ENCODE data around the gene MRPS21.

Gene MRPS21

GRCh38 chr1:150293433-150294253 is at the start of gene MRPS21:
Gene MRPS21 (plus strand): TSS chr1:150293861. CDS start chr1:150294367, 506 bp downstream.
- peak; percentile 94 for DNase-seq

- DNase-seq: no peak
Observed at GRCh38 chr1:150249936-150250335, 43.7 kb upstream of the MRPS21 start.

GRCh38 chr1:150256198-150256553 is 37.5 kb upstream of the MRPS21 start:
- no peak for DNase-seq

GRCh38 chr1:150256554-150257341 is 36.9 kb upstream of the MRPS21 start:
- DNase-seq: no peak

GRCh38 chr1:150257624-150258585 is 35.8 kb upstream of the MRPS21 start, which contains the start of gene CA14:
Gene CA14 (plus strand): TSS chr1:150257774. CDS start chr1:150258129, 355 bp downstream.
- DNase-seq: no peak

- no peak for DNase-seq
Observed at GRCh38 chr1:150259217-150259616, 34.4 kb upstream of the MRPS21 start.

GRCh38 chr1:150259758-150260669 is 33.6 kb upstream of the MRPS21 start:
- no peak for DNase-seq

- no peak for DNase-seq
Observed at GRCh38 chr1:150261367-150261766, 32.3 kb upstream of the MRPS21 start.

GRCh38 chr1:150262388-150263320 is 31.0 kb upstream of the MRPS21 start:
- DNase-seq: no peak

GRCh38 chr1:150263549-150263948 is 30.1 kb upstream of the MRPS21 start:
- no peak for DNase-seq

- no peak for DNase-seq
Observed at GRCh38 chr1:150267896-150268295, 25.8 kb upstream of the MRPS21 start.

GRCh38 chr1:150268340-150268704 is 25.3 kb upstream of the MRPS21 start:
- peak; percentile 80 for DNase-seq

- peak; percentile 96 for DNase-seq
Observed at GRCh38 chr1:150268705-150269403, 24.8 kb upstream of the MRPS21 start, which contains the start of gene APH1A. Gene APH1A (minus strand): TSS chr1:150269016. CDS start chr1:150268810, 206 bp downstream.

- DNase-seq: no peak
Observed at GRCh38 chr1:150269451-150269850, 24.2 kb upstream of the MRPS21 start.

GRCh38 chr1:150271291-150271959 is 22.2 kb upstream of the MRPS21 start:
- no peak for DNase-seq

- DNase-seq: no peak
Observed at GRCh38 chr1:150273311-150273710, 20.4 kb upstream of the MRPS21 start.

- DNase-seq: no peak
Observed at GRCh38 chr1:150280138-150280707, 13.4 kb upstream of the MRPS21 start.

- DNase-seq: peak; percentile 83
Observed at GRCh38 chr1:150281221-150281757, 12.4 kb upstream of the MRPS21 start.

Data from activated effector memory CD4-positive, alpha-beta T cell treated with anti-CD3 and anti-CD28 coated beads, Interleukin-2, amount 50 U/mL, for 16 hours (primary cell).